Testis (tissue), 3 donors: ENCODE data around the gene FGFR2. TPM values are rescaled to one million over a fixed set of nuclear protein-coding genes. Genes with fewer than 3 reads are reported as not detected.

Source experiments
- DNase-seq: peaks from one replicate; pipeline ENCODE4 v3.0.0-alpha.2; 2019
- H3K27ac ChIP-seq, 2 donors: fragments of 200-600 bp; sonication (generic); one replicate each; pipeline ENCODE4 v1.5.1; 2019
- H3K27me3 ChIP-seq: fragments of 200-600 bp; sonication (generic); one replicate; pipeline ENCODE4 v1.5.1; 2019
- H3K36me3 ChIP-seq: fragments of 200-600 bp; sonication (generic); one replicate; pipeline ENCODE4 v1.5.1; 2017; ENCODE audit warnings: low read depth; ENCODE audit errors: missing control alignments
- H3K4me1 ChIP-seq: fragments of 200-600 bp; sonication (generic); one replicate; pipeline ENCODE4 v1.5.1; 2019
- H3K4me3 ChIP-seq, 2 donors: fragments of 200-600 bp; sonication (generic); one replicate each; pipeline ENCODE4 v1.5.1; 2017 to 2019
- H3K9me3 ChIP-seq: fragments of 200-600 bp; sonication (generic); one replicate; pipeline ENCODE4 v1.5.1; 2017
- POLR2A ChIP-seq: fragments of 450-650 bp; IDR thresholded peaks from one replicate; pipeline ENCODE4 v1.6.1; 2017; ENCODE audit warnings: antibody characterized with exemption, mild to moderate bottlenecking, moderate library complexity
- WGBS, 2 donors: methylation state at CpG; one replicate each; pipeline ENCODE4 v1.1.5; 2018; 5-methylcytosine and 5-hydroxymethylcytosine counted together
- intact Hi-C: fragments of 100-400 bp; cut with DNase I; formaldehyde crosslinking; loops from one replicate; pipeline ENCODE4 v1.15.1; 2023; ENCODE audit warnings: low total_unique reads
- polyA plus RNA-seq: library from polyadenylated mRNA; stranded (reverse); fragments of 350-450 nt; fragmentation: Illumina TruSeq; extraction: RNeasy Lipid Tissue Mini Kit (QIAGEN cat#74804); gene quantifications from one replicate; pipeline ENCODE4 v1.2.3, GENCODE V29; 2014; ENCODE audit warnings: low read depth, low replicate concordance; ENCODE audit not compliant: insufficient read depth
- total RNA-seq, 2 donors: library from RNA; depleted of rRNA; stranded (reverse); fragments of >200 nt; gene quantifications; one replicate each; pipeline ENCODE4 v1.2.3, GENCODE V29; 2016
- TF ChIP-seq, protein P1 (sequence below), 3 experiments: fragments of 450-650 bp in 2 of 3; fragments of 200-600 bp in 1 of 3; sonication (generic) in 1 of 3; IDR thresholded peaks; one replicate each; pipeline ENCODE4 v1.5.1; 2016 to 2019; ENCODE audit warnings: antibody characterized with exemption in 3 of 3, mild to moderate bottlenecking in 2 of 3, moderate library complexity in 1 of 3

Gene FGFR2
- total and polyA plus RNA-seq, 3 donors from 2014 or later = 23.2 to 28.9 (median 23.4) TPM

GRCh38 chr10:121595351-121595805 lies 2.9 kb downstream of the FGFR2 start:
- Histone ChIP-seq H3K27ac (no peak overlapping the region), H3K27me3 (no peaks in the 10 kb centered on the region), H3K9me3 (no peaks in the 10 kb centered on the region), H3K36me3 (no peaks in the 10 kb centered on the region), H3K4me3 (no peak overlapping the region), H3K4me1 (peaks cover 10% of the 10 kb centered on the region)
- DNase-seq = no peak
- intact Hi-C loops = loop anchor here (5.0 kb wide), 1 partner anchor 458 kb away; no protein-coding TSS in a partner anchor
- WGBS, 2 donors = 54 to 56% methylated on average over 11 of the region's 11 CpGs
- TF ChIP-seq, protein P1, sequence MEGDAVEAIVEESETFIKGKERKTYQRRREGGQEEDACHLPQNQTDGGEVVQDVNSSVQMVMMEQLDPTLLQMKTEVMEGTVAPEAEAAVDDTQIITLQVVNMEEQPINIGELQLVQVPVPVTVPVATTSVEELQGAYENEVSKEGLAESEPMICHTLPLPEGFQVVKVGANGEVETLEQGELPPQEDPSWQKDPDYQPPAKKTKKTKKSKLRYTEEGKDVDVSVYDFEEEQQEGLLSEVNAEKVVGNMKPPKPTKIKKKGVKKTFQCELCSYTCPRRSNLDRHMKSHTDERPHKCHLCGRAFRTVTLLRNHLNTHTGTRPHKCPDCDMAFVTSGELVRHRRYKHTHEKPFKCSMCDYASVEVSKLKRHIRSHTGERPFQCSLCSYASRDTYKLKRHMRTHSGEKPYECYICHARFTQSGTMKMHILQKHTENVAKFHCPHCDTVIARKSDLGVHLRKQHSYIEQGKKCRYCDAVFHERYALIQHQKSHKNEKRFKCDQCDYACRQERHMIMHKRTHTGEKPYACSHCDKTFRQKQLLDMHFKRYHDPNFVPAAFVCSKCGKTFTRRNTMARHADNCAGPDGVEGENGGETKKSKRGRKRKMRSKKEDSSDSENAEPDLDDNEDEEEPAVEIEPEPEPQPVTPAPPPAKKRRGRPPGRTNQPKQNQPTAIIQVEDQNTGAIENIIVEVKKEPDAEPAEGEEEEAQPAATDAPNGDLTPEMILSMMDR (IDR thresholded peaks at IDR 0.05) = no peak
- TF ChIP-seq POLR2A = no peak

GRCh38 chr10:121594623-121595350 lies 3.5 kb downstream of the FGFR2 start:
- TF ChIP-seq POLR2A = no peak
- TF ChIP-seq, protein P1 (IDR thresholded peaks at IDR 0.05) = no peak
- 88 to 91% methylated on average over 5 of the region's 5 CpGs for WGBS, 2 donors
- Histone ChIP-seq H3K36me3 (no peaks in the 10 kb centered on the region), H3K9me3 (no peaks in the 10 kb centered on the region), H3K27ac (no peak overlapping the region), H3K4me1 (peaks cover 10% of the 10 kb centered on the region), H3K27me3 (no peaks in the 10 kb centered on the region), H3K4me3 (no peak overlapping the region)
- intact Hi-C loops = loop anchor here (5.0 kb wide), 1 partner anchor 457 kb away; no protein-coding TSS in a partner anchor
- DNase-seq = no peak

GRCh38 chr10:121594076-121594475 lies 4.2 kb downstream of the FGFR2 start:
- Histone ChIP-seq H3K4me3 (no peak overlapping the region), H3K27me3 (no peaks in the 10 kb centered on the region), H3K4me1 (peaks cover 10% of the 10 kb centered on the region), H3K36me3 (no peaks in the 10 kb centered on the region), H3K27ac (no peak overlapping the region), H3K9me3 (no peaks in the 10 kb centered on the region)
- no peak for DNase-seq
- TF ChIP-seq, protein P1 (IDR thresholded peaks at IDR 0.05) = no peak
- no peak for TF ChIP-seq POLR2A
- WGBS, 2 donors = 56 to 79% methylated on average over 8 of the region's 8 CpGs
- intact Hi-C loops = no loop called here

GRCh38 chr10:121593281-121594075 lies 4.8 kb downstream of the FGFR2 start:
- no peaks in the 10 kb centered on the region for H3K27me3 ChIP-seq
- 92 to 94% methylated on average over 19 to 20 of the region's 20 CpGs for WGBS, 2 donors
- intact Hi-C loops = no loop called here
- no peak overlapping the region for H3K27ac ChIP-seq
- TF ChIP-seq, protein P1 (IDR thresholded peaks at IDR 0.05) = no peak
- no peak for TF ChIP-seq POLR2A
- peaks cover 10% of the 10 kb centered on the region for H3K4me1 ChIP-seq
- H3K4me3 ChIP-seq = no peak overlapping the region
- no peaks in the 10 kb centered on the region for H3K9me3 ChIP-seq
- DNase-seq = no peak
- no peaks in the 10 kb centered on the region for H3K36me3 ChIP-seq
